HCT116 (cell line): ENCODE data around the gene DIS3L2. TPM values are rescaled to one million over a fixed set of nuclear protein-coding genes. Genes with fewer than 3 reads are reported as not detected.

ENCODE experiments used
- ATAC-seq: fragments of 200-7000 bp; cut with Tn5 transposase; 2 replicates; pipeline ENCODE4 v1.9.1; 2020; ENCODE audit warnings: mild to moderate bottlenecking, moderate library complexity
- BruUV-seq: library from RNA; stranded (reverse); fragments of 400-500 nt; replicated peaks from 2 replicates; lab custom pipeline; 2021; lab: Mats Ljungman, UMichigan
- CTCF ChIA-PET: fragments of 300-600 bp; sonication (Branson Sonifier 250); formaldehyde crosslinking; loops from one replicate; lab custom pipeline; 2021; ENCODE audit warnings: antibody characterized with exemption; lab: Charles Lee
- POLR2A ChIA-PET: fragments of 300-600, 350-600 bp; sonication (Branson Sonifier 250); formaldehyde crosslinking; loops from one replicate; lab custom pipeline; 2021; ENCODE audit warnings: antibody characterized with exemption; lab: Charles Lee
- RAD21 ChIA-PET, 2 experiments: fragments of 300-600 bp; sonication (Branson Sonifier 250); formaldehyde crosslinking; loops; one replicate each; lab custom pipeline; 2023; ENCODE audit warnings: low total read pairs in 2 of 2; ENCODE audit not compliant: uncharacterized antibody in 2 of 2, unreplicated experiment in 2 of 2, low non-redundant PET in 1 of 2; lab: Charles Lee
- DNase-seq: peaks from one replicate; pipeline ENCODE4 v3.0.0-alpha.2; 2010; ENCODE audit warnings: low read depth, low spot score
- H2AFZ ChIP-seq: fragments of 200-600 bp; shearing (Covaris generic), sonication (generic); 2 replicates; pipeline ENCODE4 v1.6.1; 2017; ENCODE audit warnings: low read depth, mixed run types, mixed read lengths, antibody characterized with exemption, low read length; ENCODE audit not compliant: poor library complexity, severe bottlenecking
- H3K27ac ChIP-seq: 2 replicates; pipeline ENCODE4 v1.5.1; 2012; ENCODE audit warnings: low read depth, low read length
- H3K27me3 ChIP-seq: fragments of 200-600 bp; sonication (generic); 2 replicates; pipeline ENCODE4 v1.6.1; 2016; ENCODE audit warnings: mixed run types, low read length, mixed read lengths; ENCODE audit not compliant: insufficient read depth
- H3K36me3 ChIP-seq, 2 experiments: fragments of 200-500 bp in 1 of 2; fragments of 200-600 bp in 1 of 2; sonication (Bioruptor generic) in 1 of 2; sonication (generic) in 1 of 2; 2 replicates each; pipeline versions ENCODE4 v1.5.1 to v1.6.1; 2014 to 2016; ENCODE audit warnings: low read length in 2 of 2, inconsistent platforms in 1 of 2, mixed read lengths in 1 of 2, mixed run types in 1 of 2; ENCODE audit not compliant: insufficient read depth in 2 of 2, control insufficient read depth in 1 of 2
- H3K4me1 ChIP-seq, 2 experiments: fragments of 200-600 bp in 1 of 2; sonication (generic) in 1 of 2; 2 replicates each; pipeline versions ENCODE4 v1.5.1 to v1.6.1; 2012 to 2017; ENCODE audit warnings: low read length in 2 of 2, inconsistent platforms in 1 of 2, mild to moderate bottlenecking in 1 of 2, mixed read lengths in 1 of 2, mixed run types in 1 of 2, moderate library complexity in 1 of 2; ENCODE audit not compliant: insufficient read depth in 2 of 2, control insufficient read depth in 1 of 2
- H3K4me2 ChIP-seq: fragments of 200-600 bp; sonication (generic); 2 replicates; pipeline ENCODE4 v1.6.1; 2017; ENCODE audit warnings: mixed run types, low read length, mixed read lengths
- H3K4me3 ChIP-seq, 2 experiments: fragments of 200-600 bp in 1 of 2; sonication (generic) in 1 of 2; replicated peaks in 1 of 2; 2 replicates each; pipeline ENCODE4 v1.5.1; 2011 to 2016; ENCODE audit warnings: low read length in 2 of 2, control low read depth in 1 of 2, low read depth in 1 of 2, mild to moderate bottlenecking in 1 of 2, mixed read lengths in 1 of 2, mixed run types in 1 of 2
- H3K79me2 ChIP-seq: fragments of 200-600 bp; sonication (generic); 2 replicates; pipeline ENCODE4 v1.6.1; 2017; ENCODE audit warnings: mild to moderate bottlenecking, mixed run types, low read length, moderate library complexity, mixed read lengths; ENCODE audit not compliant: insufficient read depth
- H3K9ac ChIP-seq: fragments of 200-600 bp; sonication (generic); 2 replicates; pipeline ENCODE4 v1.6.1; 2016; ENCODE audit warnings: low read length, mixed read lengths
- H3K9me2 ChIP-seq: fragments of 200-600 bp; sonication (generic), shearing (Covaris generic); 2 replicates; pipeline ENCODE4 v1.6.1; 2017; ENCODE audit warnings: mixed run types, mild to moderate bottlenecking, moderate library complexity; ENCODE audit not compliant: insufficient read depth
- H3K9me3 ChIP-seq, 2 experiments: fragments of 200-500 bp in 1 of 2; fragments of 200-600 bp in 1 of 2; sonication (Bioruptor generic) in 1 of 2; sonication (generic) in 1 of 2; 2 replicates each; pipeline ENCODE4 v1.6.1; 2014 to 2017; ENCODE audit warnings: low read length in 2 of 2, mixed read lengths in 2 of 2, inconsistent platforms in 1 of 2, low read depth in 1 of 2, mild to moderate bottlenecking in 1 of 2, mixed run types in 1 of 2, moderate library complexity in 1 of 2; ENCODE audit not compliant: control insufficient read depth in 1 of 2, insufficient read depth in 1 of 2
- H4K20me1 ChIP-seq: fragments of 200-600 bp; sonication (generic), shearing (Covaris generic); 2 replicates; pipeline ENCODE4 v1.6.1; 2017; ENCODE audit warnings: mixed run types, mild to moderate bottlenecking, moderate library complexity; ENCODE audit not compliant: insufficient read depth
- CBX3 ChIP-seq: IDR thresholded peaks from 2 replicates; pipeline ENCODE4 v1.6.1; 2012; ENCODE audit warnings: low read depth
- CEBPB ChIP-seq: IDR thresholded peaks from 2 replicates; pipeline ENCODE4 v1.6.1; 2012; ENCODE audit warnings: low read depth
- CTCF ChIP-seq, 3 experiments: fragments of 200-600 bp in 1 of 3; sonication (generic) in 1 of 3; IDR thresholded peaks in 2 of 3; conservative IDR thresholded peaks in 1 of 3; 2 replicates each; pipeline ENCODE4 v1.5.1; 2012 to 2017; ENCODE audit warnings: low read depth in 2 of 3, low read length in 2 of 3, antibody characterized with exemption in 1 of 3, borderline replicate concordance in 1 of 3, control low read depth in 1 of 3, mild to moderate bottlenecking in 1 of 3, mixed read lengths in 1 of 3, mixed run types in 1 of 3, moderate library complexity in 1 of 3; ENCODE audit not compliant: insufficient read depth in 1 of 3
- EZH2 ChIP-seq: fragments of 200-600 bp; sonication (generic); IDR thresholded peaks from 2 replicates; pipeline ENCODE4 v1.6.1; 2017; ENCODE audit warnings: antibody characterized with exemption, mixed run types
- EZH2phosphoT487 ChIP-seq: fragments of 200-600 bp; IDR thresholded peaks from 2 replicates; pipeline ENCODE4 v1.6.1; 2018; ENCODE audit warnings: antibody characterized with exemption, borderline replicate concordance
- JUND ChIP-seq: IDR thresholded peaks from 2 replicates; pipeline ENCODE4 v1.6.1; 2012
- POLR2A ChIP-seq: IDR thresholded peaks from 2 replicates; pipeline ENCODE4 v1.7.0; 2011; ENCODE audit warnings: borderline replicate concordance; ENCODE audit not compliant: insufficient read depth, insufficient read length; ENCODE audit errors: extremely low read depth
- RAD21 ChIP-seq: IDR thresholded peaks from 2 replicates; pipeline ENCODE4 v1.6.1; 2012; ENCODE audit warnings: low read depth, mild to moderate bottlenecking
- SIN3A ChIP-seq: IDR thresholded peaks from 2 replicates; pipeline ENCODE4 v1.6.1; 2012; ENCODE audit warnings: low read depth
- SP1 ChIP-seq: IDR thresholded peaks from 2 replicates; pipeline ENCODE4 v1.6.1; 2012; ENCODE audit warnings: low read depth
- SRF ChIP-seq: IDR thresholded peaks from 2 replicates; pipeline ENCODE4 v1.6.1; 2012; ENCODE audit warnings: low read depth
- ZBTB33 ChIP-seq: IDR thresholded peaks from 2 replicates; pipeline ENCODE4 v1.6.1; 2011; ENCODE audit warnings: mild to moderate bottlenecking, low read length, moderate library complexity; ENCODE audit not compliant: insufficient replicate concordance; ENCODE audit errors: extremely low read depth
- ZFX ChIP-seq: fragments of 450-650 bp; IDR thresholded peaks from 2 replicates; pipeline ENCODE4 v1.6.1; 2017
- ZNF274 ChIP-seq: fragments of 200-500 bp; sonication (Bioruptor generic); IDR thresholded peaks from 2 replicates; pipeline ENCODE4 v1.6.1; 2014; ENCODE audit warnings: mild to moderate bottlenecking, low read depth, low read length, inconsistent platforms
- intact Hi-C: fragments of 100-400 bp; cut with micrococcal nuclease; formaldehyde crosslinking; loops from 2 replicates; pipeline ENCODE4 v1.10.0; 2022
- total RNA-seq: library from RNA; stranded (reverse); gene quantifications from one replicate; pipeline ENCODE4 v1.2.1, GENCODE V29; 2021; ENCODE audit not compliant: unreplicated experiment
- TF ChIP-seq, protein P1 (sequence below): IDR thresholded peaks from 2 replicates; pipeline ENCODE4 v1.6.1; 2012

Gene DIS3L2
- total RNA-seq, 1 experiment from 2014 or later = 42.5 TPM

DNA sequence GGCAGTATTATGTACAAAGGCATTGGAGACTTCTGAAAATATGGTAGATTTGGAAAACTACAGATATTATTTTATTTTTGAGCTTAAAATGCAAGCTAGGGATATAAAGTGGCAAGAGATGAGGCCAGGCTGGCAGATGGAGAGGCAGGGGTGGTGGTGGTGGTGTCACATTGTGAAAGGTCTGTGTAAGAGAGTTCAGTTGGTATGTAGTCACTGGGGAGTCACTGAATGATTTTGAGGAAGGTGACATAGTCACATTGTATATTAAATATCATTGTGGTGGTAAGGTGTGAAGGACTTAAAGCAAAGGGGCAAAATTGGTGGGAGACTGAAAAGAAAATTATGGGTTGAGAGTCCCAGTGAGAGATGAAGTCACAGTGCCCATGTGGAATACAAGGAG, 82.5 kb downstream of the DIS3L2 start:
- ChIA-PET CTCF (no interaction called here), RAD21 (no interaction called here), POLR2A (no interaction called here)
- Histone ChIP-seq H3K79me2 (0 out of 2 replicates have a peak, but pooled peaks cover 4% of the 10 kb centered on the region), H4K20me1 (no peaks in the 10 kb centered on the region), H3K4me3 (no peak overlapping the region), H3K9ac (no peak overlapping the region), H3K9me2 (no peaks in the 10 kb centered on the region), H3K4me1 (no peaks in the 10 kb centered on the region), H3K9me3 (no peaks in the 10 kb centered on the region), H2AFZ (no peak overlapping the region), H3K36me3 (no peaks in the 10 kb centered on the region), H3K27ac (no peak overlapping the region), H3K27me3 (no peaks in the 10 kb centered on the region), H3K4me2 (no peak overlapping the region)
- intact Hi-C loops = no loop called here
- no peak for ATAC-seq
- TF ChIP-seq RAD21 (no peak), SP1 (no peak), EZH2 (no peak), ZFX (no peak), SRF (no peak), POLR2A (no peak), JUND (no peak), ZNF274 (no peak), ZBTB33 (no peak), CTCF (IDR thresholded peaks at IDR 0.05 in 2 of 3, conservative IDR thresholded peaks at IDR 0.05 in 1 of 3; ENCODE audit: borderline replicate concordance in 1 of 3, insufficient read depth in 1 of 3, low read depth in 2 of 3, low read length in 2 of 3) (no peak), CEBPB (no peak), SIN3A (no peak), CBX3 (no peak), EZH2phosphoT487 (no peak)
- TF ChIP-seq, protein P1, sequence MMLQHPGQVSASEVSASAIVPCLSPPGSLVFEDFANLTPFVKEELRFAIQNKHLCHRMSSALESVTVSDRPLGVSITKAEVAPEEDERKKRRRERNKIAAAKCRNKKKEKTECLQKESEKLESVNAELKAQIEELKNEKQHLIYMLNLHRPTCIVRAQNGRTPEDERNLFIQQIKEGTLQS = no peak
- DNase-seq = no peak
- BruUV-seq = no TSS peak
